ENCODE results near the gene DNASE1L3.

DNASE1L3 gene

DNA sequence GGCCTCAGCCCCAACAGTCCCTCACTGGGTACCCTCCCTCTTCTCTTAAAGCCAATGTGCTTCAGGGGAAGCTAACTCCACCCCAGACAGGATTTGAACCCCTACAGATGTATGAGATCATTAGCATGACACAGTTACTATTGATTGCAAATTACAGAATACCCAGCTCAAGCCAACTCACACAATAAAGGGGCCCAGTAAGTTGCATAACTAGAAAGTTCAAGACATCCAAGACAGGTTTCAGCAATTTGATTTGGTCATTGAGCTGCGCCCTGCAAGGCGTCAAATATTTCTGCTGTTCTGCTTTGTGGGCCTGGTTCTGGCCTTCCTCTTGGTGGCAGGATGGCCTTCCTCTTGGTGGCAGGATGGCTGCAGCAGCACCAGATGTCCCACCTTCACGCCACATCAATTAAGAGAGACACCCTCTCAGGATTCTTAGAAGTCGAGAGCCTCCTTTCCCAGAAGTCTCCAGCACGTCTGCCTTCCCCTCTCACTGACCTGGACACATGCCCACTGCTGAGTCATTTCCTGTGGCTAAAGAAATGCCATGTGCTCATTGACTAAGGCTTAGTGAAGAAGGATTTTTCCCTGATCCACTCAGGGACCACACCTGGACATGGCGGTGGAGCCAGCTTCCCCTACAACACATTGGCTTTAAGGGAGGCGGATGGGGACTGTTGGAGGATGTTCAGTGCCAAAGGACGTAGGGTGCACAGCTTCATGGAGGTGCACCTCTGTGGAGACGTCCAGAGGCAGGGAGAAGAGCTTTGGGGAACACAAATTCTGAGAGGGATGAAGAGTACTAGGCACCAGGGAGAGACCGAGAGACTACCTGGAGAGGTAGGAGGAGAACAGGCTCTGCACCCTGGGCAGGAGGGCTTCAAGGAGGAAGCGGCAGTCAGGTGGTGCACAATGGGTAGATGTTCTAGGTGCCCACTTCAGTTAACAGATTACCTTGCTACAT lies 49.1 kb downstream of the DNASE1L3 start:
- DNase-seq (ENCODE audit: low read depth in 2 of 2), result no peak

DNA sequence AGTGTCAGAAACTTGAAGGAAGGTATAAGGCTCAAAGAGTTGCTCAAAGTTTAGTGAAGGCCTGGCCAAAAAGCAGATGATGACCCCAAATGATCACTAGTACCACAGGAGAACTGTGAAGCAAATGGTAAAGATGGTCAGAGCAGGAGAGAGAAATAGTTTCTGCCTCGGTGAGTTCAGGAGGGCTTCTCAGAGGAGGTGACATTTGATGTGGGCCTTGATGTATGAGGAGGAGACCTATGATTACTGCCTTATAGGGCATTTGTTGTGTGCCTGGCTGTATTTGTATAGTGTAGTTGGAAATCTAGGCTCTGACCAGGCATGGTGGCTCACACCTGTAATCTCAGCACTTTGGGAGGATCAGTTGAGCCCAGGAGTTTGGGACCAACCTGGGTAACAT lies 50.4 kb downstream of the DNASE1L3 start:
- DNase-seq (ENCODE audit: low read depth in 2 of 2), result no peak

DNA sequence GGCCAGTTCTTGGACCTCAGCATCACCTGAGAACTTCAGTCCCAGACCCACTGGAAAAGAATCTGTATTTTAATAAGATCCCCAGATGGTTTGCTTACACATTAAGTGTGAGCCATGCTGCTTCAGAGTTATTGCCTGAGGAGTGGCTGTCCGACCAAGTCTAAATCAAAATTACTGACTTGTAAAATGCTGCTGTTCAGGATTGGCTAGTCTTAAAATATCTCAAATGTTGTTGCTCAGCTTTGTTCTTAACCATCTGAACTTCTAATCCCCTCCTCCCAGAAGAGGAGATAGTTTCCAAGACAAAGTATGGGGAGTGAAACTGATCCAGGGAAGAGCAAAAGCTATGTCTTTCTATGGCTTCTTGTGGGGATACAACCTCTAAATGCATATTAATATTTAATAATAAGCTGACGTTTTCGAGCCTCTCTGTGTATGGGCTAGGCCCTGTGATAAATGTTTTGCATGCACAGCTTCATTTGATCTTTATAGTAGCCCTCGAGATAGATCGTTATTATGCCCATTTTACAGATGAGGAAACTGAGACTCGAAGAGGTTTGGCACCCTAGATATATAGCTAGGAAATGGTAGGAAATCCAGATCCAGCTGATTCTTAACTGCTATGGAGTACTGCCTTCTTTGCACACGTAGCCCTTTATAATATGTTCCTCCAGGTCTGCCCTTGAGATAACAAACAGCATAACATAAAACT lies 52.2 kb downstream of the DNASE1L3 start:
- DNase-seq (ENCODE audit: low read depth in 2 of 2), result no peak

DNA sequence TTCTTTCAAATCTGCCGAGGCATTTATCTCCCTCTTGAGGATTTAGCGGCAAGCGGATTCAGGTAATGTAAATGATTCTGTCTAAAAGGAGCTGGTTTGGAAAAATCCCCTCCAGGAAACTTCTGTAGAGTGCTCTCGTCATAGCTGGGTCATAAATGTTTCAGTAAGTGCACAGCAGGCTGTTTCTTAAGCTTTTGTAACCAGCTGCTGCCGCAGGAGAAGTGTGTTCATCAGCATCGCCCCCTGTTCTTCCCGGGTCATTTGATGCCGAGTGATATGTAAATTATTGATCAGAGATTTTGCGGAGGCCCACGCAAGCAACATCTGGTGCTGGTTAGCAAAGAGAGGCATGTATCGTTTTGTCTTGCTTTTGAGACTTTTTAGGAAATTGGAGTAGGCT lies 53.1 kb downstream of the DNASE1L3 start:
- no peak for DNase-seq (ENCODE audit: low read depth in 2 of 2)

DNA sequence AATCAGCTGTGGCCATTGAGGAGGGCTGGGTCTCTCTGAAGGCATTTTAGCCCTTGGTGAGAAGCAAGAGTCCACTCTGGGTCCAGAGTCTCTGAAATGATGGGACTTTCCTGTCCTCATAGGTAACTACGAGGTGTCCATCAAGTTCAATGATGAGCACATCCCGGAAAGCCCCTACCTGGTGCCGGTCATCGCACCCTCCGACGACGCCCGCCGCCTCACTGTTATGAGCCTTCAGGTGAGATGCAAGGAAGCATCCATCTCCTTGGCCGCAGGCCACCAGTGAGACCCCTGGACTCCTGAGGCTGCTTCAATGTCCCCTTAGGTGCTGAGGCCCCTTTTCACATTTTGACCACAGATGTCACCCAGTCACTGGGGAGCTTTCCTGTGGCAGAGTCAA lies 54.9 kb downstream of the DNASE1L3 start:
- DNase-seq (ENCODE audit: low read depth in 2 of 2), result no peak

DNA sequence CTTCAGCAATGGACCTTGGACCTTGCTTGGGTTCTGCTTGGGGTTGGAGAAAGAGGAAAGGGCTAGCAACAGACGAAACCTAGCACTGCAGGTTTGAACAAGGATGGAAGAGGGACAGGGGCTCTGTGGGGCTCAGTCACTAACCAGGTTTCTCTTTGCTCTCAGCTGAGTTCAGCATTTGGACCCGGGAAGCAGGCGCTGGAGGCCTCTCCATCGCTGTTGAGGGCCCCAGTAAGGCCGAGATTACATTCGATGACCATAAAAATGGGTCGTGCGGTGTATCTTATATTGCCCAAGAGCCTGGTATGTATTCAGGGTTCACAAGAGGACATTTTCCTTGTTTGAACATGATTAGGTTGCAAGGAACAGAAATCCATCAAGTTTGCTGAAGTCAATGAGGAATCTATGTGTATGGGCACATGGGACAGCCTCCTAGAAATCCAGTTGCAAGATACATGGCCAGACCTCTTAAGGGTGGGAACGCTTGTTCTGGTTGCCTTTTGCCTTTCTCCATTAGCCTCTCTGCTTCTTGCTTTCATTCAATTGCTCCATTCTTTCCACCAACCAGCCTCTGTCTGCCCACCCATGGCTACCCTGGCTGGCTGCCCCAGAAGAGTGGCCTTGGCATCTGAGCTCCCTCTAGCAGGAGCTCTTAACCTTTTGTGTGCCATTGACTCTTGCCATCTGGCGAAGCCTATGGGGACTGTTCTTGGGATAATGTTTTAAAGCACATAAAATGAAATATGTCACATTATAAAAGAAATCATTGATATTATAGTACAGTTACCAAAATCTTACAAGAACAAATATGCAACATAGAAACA lies 55.9 kb downstream of the DNASE1L3 start:
- no peak for DNase-seq (ENCODE audit: low read depth in 2 of 2)

DNA sequence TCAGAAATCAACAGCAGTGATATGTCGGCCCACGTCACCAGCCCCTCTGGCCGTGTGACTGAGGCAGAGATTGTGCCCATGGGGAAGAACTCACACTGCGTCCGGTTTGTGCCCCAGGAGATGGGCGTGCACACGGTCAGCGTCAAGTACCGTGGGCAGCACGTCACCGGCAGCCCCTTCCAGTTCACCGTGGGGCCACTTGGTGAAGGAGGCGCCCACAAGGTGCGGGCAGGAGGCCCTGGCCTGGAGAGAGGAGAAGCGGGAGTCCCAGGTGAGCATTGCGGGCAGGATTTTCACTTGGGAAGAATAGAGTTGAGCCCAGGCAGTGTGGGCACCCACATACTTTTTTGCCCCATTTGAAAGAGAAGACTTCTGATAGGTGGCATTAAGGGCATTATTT lies 57.4 kb downstream of the DNASE1L3 start:
- no peak for DNase-seq (ENCODE audit: low read depth in 2 of 2)

DNA sequence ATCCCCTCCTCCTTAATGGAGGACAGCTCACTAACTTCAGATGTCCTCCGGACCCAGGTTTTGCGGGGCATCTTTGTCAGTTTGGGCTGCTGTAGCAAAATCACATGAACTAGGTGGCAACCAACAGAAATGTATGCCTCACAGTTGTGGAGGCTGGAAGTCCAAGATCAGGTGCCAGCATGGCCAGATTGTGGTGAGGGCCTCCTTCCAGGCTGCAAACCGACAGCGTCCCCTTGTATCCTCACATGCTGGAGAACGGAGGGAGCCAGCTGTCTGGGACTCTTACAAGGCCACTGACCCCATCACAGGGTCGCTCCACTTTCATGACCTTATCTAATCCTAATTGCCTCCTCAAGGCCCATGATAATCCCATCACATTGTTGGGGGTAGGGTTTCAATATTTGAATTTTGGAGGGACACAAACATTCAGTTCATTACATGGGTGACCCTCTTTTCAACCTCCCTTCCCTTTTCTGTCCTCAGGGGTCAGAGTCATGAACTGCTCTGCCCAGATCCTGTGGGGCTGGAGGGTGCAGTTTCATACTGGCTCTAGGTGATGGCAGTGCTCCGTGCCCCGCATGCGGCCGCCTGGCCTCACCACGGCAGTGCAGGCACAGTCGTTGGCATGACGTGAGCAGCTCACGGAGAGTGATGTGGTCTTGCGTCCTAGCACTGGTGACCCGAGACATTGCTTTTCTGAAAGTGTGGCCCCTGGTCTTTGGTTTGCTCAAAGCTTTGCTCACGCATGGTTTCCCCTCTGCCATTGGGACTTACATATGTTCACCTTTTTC lies 58.4 kb downstream of the DNASE1L3 start:
- DNase-seq (ENCODE audit: low read depth in 2 of 2), result no peak

DNA sequence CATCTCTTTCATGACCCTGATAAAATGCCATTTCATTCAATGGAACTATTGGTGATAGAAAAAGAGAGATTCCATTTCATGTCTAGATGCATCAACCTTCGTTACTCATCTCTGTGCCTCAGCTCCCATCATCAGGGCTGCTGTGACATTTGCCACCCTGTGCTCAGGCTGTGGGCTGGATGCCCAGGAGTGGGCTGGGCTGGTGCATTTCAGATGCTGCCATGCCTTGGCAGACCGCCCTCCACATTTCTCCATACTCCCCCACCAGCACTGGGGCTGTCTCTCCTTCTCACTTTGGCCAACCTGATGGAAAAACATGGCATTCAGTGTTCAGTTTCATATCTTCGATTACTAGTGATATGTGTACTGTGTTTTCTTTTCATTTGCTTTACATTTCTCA lies 59.1 kb downstream of the DNASE1L3 start:
- DNase-seq (ENCODE audit: low read depth in 2 of 2), result no peak

DNA sequence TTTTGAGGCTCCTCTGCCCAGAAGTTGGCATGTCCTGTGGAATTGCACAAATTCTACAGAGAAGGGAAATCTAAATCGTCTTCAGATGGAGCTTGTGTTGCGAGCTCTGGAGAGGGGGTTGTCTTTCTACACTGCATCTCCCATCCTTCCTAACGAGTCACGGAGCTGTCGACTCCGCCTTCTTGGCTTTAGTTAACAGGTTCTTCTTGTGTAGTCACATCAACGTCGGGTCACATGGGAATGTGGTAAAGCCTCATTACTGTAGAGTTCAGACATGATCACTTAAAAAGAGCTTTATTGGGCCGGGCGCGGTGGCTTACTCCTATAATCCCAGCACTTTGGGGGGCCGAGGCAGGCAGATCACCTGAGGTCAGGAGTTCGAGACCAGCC lies 60.0 kb downstream of the DNASE1L3 start:
- no peak for DNase-seq (ENCODE audit: low read depth in 2 of 2)

DNA sequence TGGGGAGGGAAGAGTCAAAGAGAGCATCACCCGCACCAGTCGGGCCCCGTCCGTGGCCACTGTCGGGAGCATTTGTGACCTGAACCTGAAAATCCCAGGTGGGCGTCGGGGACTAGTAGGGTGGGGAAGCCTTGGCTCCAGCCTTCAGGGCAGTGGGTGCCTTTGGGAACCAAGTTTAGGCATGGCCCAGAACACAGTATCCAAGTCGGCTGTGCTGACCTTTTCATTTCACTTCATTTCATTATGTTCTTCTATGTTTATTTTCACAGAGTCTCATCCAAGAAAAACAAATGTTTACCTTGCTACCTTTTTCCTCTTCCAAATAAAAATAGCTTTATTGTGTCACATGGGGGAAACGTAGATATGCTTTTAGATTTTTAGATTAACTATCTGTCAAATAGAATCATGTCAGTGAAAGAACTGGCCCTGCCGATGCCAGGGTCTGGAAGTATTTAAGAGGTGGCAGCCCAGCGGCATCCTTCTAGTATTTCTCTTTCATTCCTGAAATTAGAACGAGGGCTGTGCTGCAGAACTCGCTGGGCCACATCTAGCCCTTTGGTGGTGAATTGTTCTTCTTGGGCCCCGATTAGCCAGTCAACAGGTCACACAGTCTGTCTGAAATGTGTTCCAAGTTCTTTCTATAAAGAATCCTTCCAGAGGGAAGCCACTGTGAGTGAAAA lies 60.5 kb downstream of the DNASE1L3 start:
- DNase-seq (ENCODE audit: low read depth in 2 of 2), result no peak

DNA sequence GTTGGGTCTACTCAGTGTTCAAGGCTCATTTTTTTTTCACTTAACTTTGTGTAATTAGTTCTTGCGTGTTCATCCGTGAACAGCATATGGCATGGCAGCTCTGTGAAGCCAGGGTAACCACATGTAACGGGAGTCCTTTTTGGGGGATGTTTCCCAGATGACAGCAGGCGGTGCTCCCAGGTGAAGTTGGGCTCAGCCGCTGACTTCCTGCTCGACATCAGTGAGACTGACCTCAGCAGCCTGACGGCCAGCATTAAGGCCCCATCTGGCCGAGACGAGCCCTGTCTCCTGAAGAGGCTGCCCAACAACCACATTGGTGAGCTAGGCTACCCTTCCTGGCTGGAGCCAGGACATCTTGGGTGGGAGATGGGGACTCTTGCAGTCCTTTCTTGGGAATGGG lies 62.7 kb downstream of the DNASE1L3 start:
- no peak for DNase-seq (ENCODE audit: low read depth in 2 of 2)

DNA sequence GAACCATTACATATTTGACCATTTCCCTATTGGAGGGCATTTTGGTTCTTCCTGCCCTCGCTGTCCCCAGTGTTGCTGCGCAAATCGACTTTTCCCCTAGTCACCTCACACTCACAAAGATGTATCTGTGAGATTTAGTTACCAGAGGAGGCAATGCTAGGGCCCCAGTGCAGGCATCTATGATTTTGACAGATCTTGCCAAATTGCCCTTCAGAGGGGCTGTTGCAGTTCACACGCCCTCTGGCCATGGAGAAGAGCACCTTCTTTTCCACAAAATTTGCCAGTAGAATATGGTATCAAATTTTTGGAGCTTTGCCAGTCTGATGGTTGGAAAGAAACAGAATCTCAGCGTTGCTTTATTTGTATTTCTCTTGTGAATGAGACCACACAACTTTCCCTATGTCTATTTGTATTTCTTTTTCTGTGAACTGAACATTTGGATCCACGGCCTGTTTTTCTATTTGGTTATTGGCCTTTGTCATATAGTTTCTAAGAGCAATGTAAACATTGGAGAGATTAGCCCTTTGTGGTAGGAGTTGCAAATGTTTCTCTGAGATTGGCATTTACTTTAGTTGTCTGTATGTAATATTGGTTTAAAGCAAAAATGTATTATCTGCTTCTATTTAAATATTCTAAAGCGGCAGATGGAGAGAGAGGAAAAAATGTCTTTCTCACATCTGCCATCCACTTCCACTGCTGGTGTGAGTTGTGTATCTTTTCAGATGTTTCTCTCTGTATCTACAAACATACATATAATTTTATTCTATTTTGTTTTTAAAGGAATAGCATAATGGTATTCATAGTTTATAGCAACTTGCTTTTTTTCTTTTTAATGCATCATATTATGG lies 66.1 kb downstream of the DNASE1L3 start:
- DNase-seq (ENCODE audit: low read depth in 2 of 2), result no peak

DNA sequence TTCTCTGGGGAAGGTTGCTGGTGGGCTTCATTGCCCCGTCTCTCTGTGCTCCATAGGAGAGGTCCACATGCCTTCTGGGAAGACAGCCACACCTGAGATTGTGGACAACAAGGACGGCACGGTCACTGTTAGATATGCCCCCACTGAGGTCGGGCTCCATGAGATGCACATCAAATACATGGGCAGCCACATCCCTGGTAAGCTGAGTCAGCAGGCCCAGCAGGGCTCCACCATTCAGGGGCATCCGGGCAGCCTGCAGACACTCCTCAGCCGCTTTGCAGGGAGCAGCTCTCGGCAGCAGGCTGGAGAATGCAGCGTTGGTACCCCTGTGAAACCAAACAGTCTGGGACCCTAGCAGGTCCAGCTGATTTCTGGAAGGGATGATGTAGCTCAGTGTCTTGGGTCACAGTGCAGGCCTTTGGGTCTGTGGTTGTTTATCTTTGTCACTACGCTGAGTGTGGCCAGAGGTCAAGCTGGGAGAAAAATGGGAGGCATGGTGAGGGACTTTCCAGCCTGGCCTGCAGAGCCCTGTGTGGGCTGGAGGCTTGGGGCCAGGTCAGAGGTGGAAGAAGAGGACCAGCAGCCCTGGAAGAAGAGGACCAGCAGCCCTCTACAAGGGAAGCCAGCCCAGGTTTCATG lies 67.2 kb downstream of the DNASE1L3 start:
- no peak for DNase-seq (ENCODE audit: low read depth in 2 of 2)

Data from stimulated activated CD4-positive, alpha-beta T cell treated with anti-CD3 and anti-CD28 coated beads, Interleukin-1b, Interleukin-23, amount 100 ng/mL, for 1 hour (primary cell).